ENCODE measurements around the gene TNNT3.
"Not testable (repeated sequence)": the region's sequence is repeated elsewhere in the genome, so short reads cannot be mapped to it uniquely, and the experiment has no call there.

DNA sequence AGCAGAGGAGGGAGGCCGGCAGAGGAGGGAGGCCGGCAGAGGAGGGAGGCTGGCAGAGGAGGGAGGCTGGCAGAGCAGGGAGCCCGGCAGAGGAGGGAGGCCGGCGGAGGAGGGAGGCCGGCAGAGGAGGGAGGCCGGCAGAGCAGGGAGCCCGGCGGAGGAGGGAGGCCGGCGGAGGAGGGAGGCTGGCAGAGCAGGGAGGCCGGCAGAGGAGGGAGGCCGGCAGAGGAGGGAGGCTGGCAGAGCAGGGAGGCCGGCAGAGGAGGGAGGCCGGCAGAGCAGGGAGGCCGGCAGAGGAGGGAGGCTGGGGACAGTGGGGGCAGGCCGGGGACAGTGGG lies 45.7 kb upstream of the TNNT3 start:
- TF ChIP-seq POLR2A (IDR thresholded peaks at IDR 0.05; ENCODE audit: low read length); GATA1 (IDR thresholded peaks at IDR 0.05; ENCODE audit: low read depth, low read length): not testable (repeated sequence)
